Kidney (tissue), 14 donors: Measurements from ENCODE around the gene SURF6. TPM values are rescaled to one million over a fixed set of nuclear protein-coding genes. Genes with fewer than 3 reads are reported as not detected.

Experiments
- DNase-seq, 5 donors: peaks; one replicate each; pipeline ENCODE4 v3.0.0-alpha.2; 2013 to 2020
- FAIRE-seq: peaks from 2 replicates; lab custom pipeline; 2012; peaks lifted over from hg19 to GRCh38; lab: Jason Lieb, UNC
- H3K27ac ChIP-seq, 2 donors: one replicate each; pipeline ENCODE4 v1.7.0; 2013; ENCODE audit warnings: low read depth in 2 of 2, low read length in 2 of 2, inconsistent platforms in 1 of 2
- H3K27me3 ChIP-seq: one replicate; pipeline ENCODE4 v1.7.1; 2013; ENCODE audit warnings: low read length, inconsistent platforms; ENCODE audit not compliant: control insufficient read depth, insufficient read depth
- H3K36me3 ChIP-seq, 3 donors: one replicate each; pipeline versions ENCODE4 v1.7.0 to v1.7.1; 2013; ENCODE audit warnings: low read length in 3 of 3, control low read depth in 1 of 3, inconsistent platforms in 1 of 3; ENCODE audit not compliant: insufficient read depth in 3 of 3, control insufficient read depth in 2 of 3
- H3K4me1 ChIP-seq, 3 donors: one replicate each; pipeline versions ENCODE4 v1.7.0 to v1.7.1; 2013; ENCODE audit warnings: low read length in 3 of 3, inconsistent platforms in 1 of 3, low read depth in 1 of 3; ENCODE audit not compliant: control insufficient read depth in 2 of 3, insufficient read depth in 2 of 3
- H3K4me3 ChIP-seq, 3 donors: one replicate each; pipeline versions ENCODE4 v1.7.0 to v1.8.1; 2013; ENCODE audit warnings: low read length in 3 of 3, control low read depth in 1 of 3, inconsistent platforms in 1 of 3
- H3K9ac ChIP-seq, 3 donors: one replicate each; pipeline versions ENCODE4 v1.7.0 to v1.7.1; 2013; ENCODE audit warnings: low read length in 3 of 3, control low read depth in 1 of 3, inconsistent platforms in 1 of 3
- H3K9me3 ChIP-seq, 3 donors: one replicate each; pipeline versions ENCODE4 v1.7.0 to v1.7.1; 2013; ENCODE audit warnings: low read length in 3 of 3, control low read depth in 1 of 3, inconsistent platforms in 1 of 3; ENCODE audit not compliant: control insufficient read depth in 2 of 3, insufficient read depth in 1 of 3
- intact Hi-C: fragments of 100-400 bp; cut with DNase I; formaldehyde crosslinking; loops from one replicate; pipeline ENCODE4 v1.11.1; 2022
- polyA plus RNA-seq: library from polyadenylated mRNA; stranded (reverse); fragments of 350-450 nt; fragmentation: Illumina TruSeq; extraction: RNeasy Lipid Tissue Mini Kit (QIAGEN cat#74804); gene quantifications from one replicate; pipeline ENCODE4 v1.2.3, GENCODE V29; 2014; ENCODE audit warnings: low read depth, low replicate concordance; ENCODE audit not compliant: insufficient read depth
- total RNA-seq: library from RNA; stranded (reverse); fragmentation: NEBNext Ultra II Directional; extraction: Animal tissue kit (Norgen Biotek cat#: 25700); gene quantifications from one replicate; pipeline ENCODE4 v1.2.1, GENCODE V29; 2021
- TF ChIP-seq, protein P1 (sequence below): IDR thresholded peaks from 3 replicates; pipeline ENCODE4 v1.5.1; 2012; ENCODE audit warnings: mild to moderate bottlenecking, moderate library complexity, borderline replicate concordance; ENCODE audit not compliant: insufficient read depth; ENCODE audit errors: extremely low read depth
- donor health status: control.
- donor health status: control.
- donor health status: control.
- donor health status: control.
- donor health status: control.
- donor health status: DM: yes; HTN: yes; CAD: no.
- donor health status: Normal renal cell carcinoma (clear cell type).

SURF6 gene
- total and polyA plus RNA-seq, 2 donors from 2014 or later, result 16.8 to 17.3 TPM

- no peak for DNase-seq
- intact Hi-C loops, result no loop called here
- H3K4me1 ChIP-seq, result peaks cover 3 to 69% (median 53%) of the 10 kb centered on the region in 3 donors
- peak overlapping the region in 1 of 3 donors; percentile 1 for H3K4me3 ChIP-seq
- no peaks in the 10 kb centered on the region for H3K27me3 ChIP-seq
- peak overlapping the region; percentile 13 for H3K27ac ChIP-seq
- no peaks in the 10 kb centered on the region for H3K9me3 ChIP-seq
- peaks cover 6 to 42% (median 30%) of the 10 kb centered on the region in 3 donors for H3K36me3 ChIP-seq
- no peak for FAIRE-seq
- H3K9ac ChIP-seq, result peak overlapping the region in 1 of 3 donors; percentile 10
- TF ChIP-seq, protein P1, sequence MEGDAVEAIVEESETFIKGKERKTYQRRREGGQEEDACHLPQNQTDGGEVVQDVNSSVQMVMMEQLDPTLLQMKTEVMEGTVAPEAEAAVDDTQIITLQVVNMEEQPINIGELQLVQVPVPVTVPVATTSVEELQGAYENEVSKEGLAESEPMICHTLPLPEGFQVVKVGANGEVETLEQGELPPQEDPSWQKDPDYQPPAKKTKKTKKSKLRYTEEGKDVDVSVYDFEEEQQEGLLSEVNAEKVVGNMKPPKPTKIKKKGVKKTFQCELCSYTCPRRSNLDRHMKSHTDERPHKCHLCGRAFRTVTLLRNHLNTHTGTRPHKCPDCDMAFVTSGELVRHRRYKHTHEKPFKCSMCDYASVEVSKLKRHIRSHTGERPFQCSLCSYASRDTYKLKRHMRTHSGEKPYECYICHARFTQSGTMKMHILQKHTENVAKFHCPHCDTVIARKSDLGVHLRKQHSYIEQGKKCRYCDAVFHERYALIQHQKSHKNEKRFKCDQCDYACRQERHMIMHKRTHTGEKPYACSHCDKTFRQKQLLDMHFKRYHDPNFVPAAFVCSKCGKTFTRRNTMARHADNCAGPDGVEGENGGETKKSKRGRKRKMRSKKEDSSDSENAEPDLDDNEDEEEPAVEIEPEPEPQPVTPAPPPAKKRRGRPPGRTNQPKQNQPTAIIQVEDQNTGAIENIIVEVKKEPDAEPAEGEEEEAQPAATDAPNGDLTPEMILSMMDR, result no peak
Observed at GRCh38 chr9:133367778-133368177, 31.8 kb upstream of the SURF6 start.

GRCh38 chr9:133367221-133367620 lies 31.2 kb upstream of the SURF6 start:
- H3K36me3 ChIP-seq, result peaks cover 4 to 43% (median 30%) of the 10 kb centered on the region in 3 donors
- intact Hi-C loops, result no loop called here
- no peak overlapping the region for H3K9ac ChIP-seq
- DNase-seq (no peak), FAIRE-seq (no peak)
- peaks cover 3 to 68% (median 48%) of the 10 kb centered on the region in 3 donors for H3K4me1 ChIP-seq
- TF ChIP-seq, protein P1, result no peak
- H3K27me3 ChIP-seq, result no peaks in the 10 kb centered on the region
- no peak overlapping the region for H3K27ac ChIP-seq
- H3K4me3 ChIP-seq, result no peak overlapping the region
- no peaks in the 10 kb centered on the region for H3K9me3 ChIP-seq

DNA sequence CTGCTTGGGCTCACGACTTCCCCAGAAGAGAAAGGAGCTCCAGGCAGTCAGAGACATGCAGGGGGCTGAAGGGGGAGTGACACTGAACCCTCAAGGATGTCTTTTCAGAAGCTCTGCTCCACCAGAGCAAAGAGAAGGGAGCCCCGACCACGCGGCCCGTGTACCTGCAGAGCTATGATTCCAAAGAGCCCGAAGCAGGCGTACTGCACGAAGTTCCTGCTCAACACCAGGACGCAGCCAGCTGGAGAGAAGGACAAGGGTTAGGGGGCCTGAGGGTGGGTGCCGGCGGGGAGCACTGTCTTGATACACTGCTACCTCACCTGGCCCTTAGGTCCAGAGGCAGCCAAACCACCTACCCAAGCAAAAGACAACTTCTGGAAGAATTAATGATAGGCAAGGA lies 30.4 kb upstream of the SURF6 start:
- Histone ChIP-seq H3K36me3 (peaks cover 4 to 50% (median 34%) of the 10 kb centered on the region in 3 donors), H3K9ac (no peak overlapping the region), H3K27me3 (no peaks in the 10 kb centered on the region), H3K4me1 (peaks cover 3 to 61% (median 40%) of the 10 kb centered on the region in 3 donors), H3K27ac (no peak overlapping the region), H3K4me3 (no peak overlapping the region), H3K9me3 (no peaks in the 10 kb centered on the region)
- intact Hi-C loops, result no loop called here
- FAIRE-seq (no peak), DNase-seq (no peak)
- TF ChIP-seq, protein P1, result no peak
